ENCODE data around the gene WDR45B. TPM values are rescaled to one million over a fixed set of nuclear protein-coding genes. Genes with fewer than 3 reads are reported as not detected.

The WDR45B gene
- total RNA-seq, 1 experiment from 2014 or later: 62.5 TPM

DNA sequence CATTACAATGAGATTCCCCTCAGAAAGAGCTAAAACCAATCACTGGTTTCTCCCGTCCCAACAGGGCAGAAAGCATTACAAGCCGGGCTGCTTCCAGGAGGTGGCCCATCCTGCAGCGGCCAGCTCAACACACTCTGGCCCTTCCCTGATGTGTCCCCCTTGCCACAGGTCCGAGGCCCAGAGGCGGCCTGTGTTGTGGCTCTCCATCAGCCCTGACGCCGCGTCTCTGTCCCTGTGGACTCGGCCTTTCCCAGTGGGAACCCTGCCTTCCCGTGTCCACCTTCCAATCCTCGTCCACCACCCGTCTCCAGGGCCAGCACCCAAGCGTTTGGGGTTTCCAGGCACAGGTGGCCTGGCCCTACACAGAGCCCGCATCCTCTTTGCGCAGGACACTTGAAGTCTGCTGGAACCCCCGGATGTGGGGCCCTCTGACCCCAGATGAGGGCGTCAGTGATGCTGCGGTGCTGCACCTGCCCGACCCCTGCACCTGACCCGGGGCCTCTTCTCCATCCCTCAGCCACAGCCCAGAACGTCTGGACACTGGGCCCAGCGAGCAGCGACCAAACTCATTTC is 29.2 kb upstream of the WDR45B start:
- DNase-seq (ENCODE audit: low read depth): no peak

- DNase-seq (ENCODE audit: low read depth): no peak
These were observed 27.4 kb upstream of the WDR45B start for GRCh38 chr17:82675476-82676245.

- DNase-seq (ENCODE audit: low read depth): no peak
These were observed 26.6 kb upstream of the WDR45B start for GRCh38 chr17:82674656-82675475.

- no peak for DNase-seq (ENCODE audit: low read depth)
These were observed 22.6 kb upstream of the WDR45B start for GRCh38 chr17:82670661-82671450.

DNA sequence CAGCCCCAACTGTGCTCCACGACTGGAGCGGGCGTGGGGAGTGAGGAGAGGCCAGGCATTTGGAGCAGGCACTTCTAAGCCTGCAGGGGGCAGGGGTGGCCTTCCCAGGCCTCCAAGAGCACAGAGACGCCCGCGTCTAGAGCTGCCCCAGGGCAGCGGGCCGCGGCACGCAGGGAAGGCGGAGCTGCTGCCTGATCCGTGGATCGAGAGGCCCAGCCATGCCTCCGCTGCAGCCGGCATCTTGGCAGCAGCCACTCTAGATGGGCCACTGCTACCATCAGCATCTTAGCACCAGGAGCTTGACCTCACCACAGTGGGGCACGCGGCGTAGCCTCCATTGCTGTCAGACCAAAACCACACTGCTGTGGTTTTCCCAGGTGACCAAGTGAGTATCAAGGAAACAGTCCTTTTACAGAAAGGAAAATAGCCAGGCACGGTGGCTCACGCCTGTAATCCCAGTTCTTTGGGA is 20.4 kb upstream of the WDR45B start:
- DNase-seq (ENCODE audit: low read depth): peak; percentile 73

GRCh38 chr17:82668024-82668630 is 19.9 kb upstream of the WDR45B start:
- no peak for DNase-seq (ENCODE audit: low read depth)

DNA sequence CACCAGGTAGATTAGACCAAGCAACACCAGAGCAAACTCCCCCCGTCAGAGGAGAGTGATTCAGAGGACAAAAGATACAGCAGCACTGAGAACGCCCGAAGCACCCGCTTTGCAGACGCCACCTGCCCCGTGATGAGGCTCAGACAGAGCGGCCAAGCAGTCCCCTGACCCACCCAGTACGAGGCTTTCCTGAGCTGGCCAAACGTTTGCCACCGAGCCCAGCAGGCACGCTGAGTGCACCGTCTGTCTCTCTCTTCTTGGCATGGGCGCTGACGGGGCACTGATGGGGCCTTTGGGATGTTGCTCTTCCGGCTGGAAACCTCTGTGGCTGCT is 19.4 kb upstream of the WDR45B start:
- no peak for DNase-seq (ENCODE audit: low read depth)

DNA sequence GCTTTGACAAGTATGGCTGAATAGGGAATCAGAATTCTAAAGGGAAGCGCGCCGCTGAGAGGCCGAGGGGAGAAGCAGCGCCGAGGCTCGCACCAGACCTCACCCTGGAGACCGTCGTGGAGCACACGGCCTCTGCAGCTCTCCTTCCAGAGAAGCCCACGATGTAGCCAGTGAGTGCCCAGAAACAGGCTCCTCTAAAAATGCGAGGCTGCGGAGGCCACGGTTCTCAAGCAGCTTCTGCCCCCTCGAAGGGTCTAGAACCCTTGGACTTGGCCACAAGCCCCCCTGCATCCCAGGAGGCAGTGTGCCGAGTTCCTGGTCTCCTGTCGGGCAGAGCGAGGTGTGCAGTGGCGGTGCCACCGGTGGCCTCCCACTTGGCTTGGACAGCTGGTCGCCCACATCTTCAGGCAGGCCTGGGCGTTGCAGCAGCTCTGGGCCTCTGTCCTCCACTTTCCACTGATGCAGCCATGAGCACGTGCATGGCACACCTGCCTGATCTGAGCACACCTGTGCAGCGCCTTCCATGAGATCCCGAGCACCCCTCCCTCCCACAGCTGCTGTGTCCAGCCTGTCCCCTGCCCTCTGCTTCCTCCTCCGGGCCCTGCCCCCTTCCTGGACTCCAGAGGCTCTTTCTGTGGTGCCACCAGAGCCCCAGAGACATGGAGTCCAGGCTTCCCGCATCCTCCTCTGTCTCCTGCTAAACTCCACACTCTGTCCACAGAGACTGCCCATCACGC is 18.9 kb upstream of the WDR45B start:
- no peak for DNase-seq (ENCODE audit: low read depth)

GRCh38 chr17:82665891-82666290 is 17.6 kb upstream of the WDR45B start:
- no peak for DNase-seq (ENCODE audit: low read depth)

DNA sequence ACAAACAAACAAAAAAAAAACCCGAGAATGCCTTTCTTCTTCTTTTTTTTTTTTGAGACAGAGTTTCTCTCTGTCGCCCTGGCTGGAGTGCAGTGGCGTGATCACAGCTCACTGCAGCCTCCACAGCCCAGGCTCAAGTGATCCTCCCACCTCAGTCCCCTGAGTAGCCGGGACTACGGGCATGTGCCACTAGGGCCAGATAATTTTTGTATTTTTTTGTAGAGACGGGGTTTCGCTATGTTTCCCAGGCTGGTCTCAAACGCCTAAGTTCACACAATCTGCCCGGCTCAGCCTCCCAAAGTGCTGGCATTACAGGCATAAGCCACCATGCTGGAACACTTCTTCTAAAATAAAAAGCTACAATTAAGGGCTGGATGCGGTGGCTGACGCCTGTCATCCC is 17.0 kb upstream of the WDR45B start:
- DNase-seq (ENCODE audit: low read depth): no peak

DNA sequence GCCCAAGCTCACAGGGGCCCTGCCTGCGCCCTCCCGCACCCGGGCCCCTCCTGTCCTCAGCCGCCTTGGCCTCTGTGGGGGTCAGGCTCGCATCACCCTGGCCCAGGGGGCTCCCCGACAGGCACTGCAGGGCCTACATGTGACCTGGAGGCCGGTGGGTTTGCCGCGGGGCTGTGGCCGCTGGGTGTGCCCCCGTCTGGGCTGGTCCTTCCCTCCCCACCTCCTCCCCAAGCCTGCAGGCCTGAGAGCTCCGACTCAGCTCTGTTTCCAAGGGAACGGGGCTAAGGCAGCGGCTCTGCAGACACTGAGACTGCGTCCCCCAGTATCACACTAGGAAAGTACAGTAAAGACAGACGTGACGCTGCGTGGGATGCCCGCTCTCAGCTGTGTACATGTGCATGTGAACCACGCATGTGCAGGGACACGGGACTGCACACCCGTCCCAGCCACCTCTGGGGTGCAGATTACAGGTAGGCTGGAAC is 16.5 kb upstream of the WDR45B start:
- no peak for DNase-seq (ENCODE audit: low read depth)

DNA sequence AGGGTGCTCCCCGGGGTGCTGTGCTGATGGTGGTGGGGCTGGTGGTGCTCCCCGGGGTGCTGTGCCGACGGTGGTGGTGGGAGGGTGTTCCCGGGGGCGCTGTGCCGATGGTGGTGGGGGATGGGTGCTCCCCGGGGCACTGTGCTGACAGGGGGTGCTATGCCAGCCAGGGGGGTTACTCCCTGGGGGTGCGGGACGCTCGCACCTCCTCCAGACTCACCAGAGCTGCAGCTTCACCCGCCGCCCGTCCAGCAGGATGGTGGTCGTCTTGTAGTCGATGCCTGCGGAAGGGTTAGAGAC is 16.0 kb upstream of the WDR45B start:
- DNase-seq (ENCODE audit: low read depth): no peak

DNA sequence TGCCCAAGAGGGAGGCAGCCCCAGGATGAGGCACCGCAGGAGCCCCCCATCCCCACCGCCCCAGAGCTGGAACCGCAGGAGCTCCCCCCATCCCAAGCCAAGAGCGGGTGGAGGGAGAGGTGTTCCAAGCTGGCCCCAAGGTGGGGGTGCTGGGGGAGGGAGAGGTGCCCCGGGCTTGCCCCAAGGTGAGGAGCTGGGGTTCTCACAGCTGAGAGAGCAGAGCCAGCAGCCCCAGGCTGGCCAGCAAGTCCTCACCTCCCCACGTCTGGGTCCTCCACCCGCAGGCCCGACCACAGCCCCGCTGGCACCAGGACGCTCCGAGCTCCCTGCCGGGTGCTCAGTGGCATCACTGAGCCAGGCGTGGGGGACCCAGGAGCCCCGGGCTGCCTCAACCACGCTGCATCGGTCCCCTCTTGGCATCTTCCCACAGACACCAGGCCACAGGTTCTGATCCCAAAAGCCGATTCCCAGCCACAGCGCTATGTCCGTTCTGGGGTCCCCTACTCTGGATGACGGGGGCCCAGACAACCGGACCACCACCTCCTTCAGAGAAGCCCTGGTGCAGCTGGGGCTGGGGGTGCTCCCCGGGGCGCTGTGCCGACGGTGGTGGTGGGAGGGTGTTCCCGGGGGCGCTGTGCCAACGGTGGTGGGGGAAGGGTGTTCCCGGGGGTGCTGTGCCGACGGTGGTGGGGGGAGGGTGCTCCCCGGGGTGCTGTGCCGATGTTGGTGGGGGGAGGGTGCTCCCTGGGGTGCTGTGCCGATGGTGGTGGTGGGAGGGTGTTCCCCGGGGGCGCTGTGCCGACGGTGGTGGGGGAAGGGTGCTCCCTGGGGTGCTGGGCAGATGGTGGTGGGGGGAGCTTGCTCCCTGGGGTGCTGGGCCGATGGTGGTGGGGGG is 15.4 kb upstream of the WDR45B start:
- no peak for DNase-seq (ENCODE audit: low read depth)

GRCh38 chr17:82662711-82663261 is 14.5 kb upstream of the WDR45B start:
- no peak for DNase-seq (ENCODE audit: low read depth)

DNA sequence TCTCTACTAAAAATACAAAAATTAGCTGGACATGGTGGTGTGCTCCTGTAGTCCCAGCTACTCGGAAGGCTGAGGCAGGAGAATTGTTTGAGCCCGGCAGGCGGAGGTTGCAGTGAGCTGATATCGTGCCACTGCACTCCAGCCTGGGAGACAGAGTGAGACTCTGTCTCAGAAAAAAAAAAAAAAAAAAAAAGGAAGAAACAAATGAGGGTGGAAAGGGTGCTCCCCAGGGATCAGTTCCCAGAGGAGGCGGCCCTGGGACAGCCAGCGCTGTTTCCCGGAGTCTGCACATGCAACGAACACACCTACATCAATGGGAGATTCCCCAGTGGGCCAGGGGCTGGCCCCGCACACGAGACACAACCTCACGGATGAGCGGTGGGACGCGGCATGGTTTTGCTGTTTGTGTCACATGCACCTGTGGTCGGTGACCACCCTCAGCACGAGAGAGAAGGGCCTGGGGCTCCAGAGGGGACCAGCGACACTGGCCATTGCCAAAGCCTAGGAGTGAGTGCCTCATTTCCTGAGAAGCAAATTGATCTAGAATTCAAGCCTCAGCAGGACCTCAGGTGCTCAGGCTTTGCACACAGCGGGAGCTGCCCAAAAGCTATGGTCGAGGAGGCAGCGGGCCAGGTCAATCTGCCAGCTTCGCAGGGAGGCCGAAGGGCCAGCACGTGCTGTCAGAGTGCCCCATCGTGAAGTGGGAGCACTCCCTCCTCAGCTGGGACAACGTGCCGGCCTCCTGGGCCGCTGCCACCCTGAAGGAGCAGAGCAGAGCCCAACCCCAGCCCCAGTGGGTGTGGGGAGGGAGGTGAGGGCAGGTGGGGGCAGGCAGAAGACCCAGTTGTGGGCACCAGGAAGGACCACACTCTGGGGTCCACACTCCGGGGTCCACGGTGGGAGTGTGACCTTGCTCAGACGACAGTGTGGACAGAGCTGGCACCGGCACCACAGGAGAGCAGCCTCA is 13.8 kb upstream of the WDR45B start:
- DNase-seq (ENCODE audit: low read depth): no peak

- DNase-seq (ENCODE audit: low read depth): no peak
These were observed 11.6 kb upstream of the WDR45B start for GRCh38 chr17:82659886-82660285.

- no peak for DNase-seq (ENCODE audit: low read depth)
These were observed 10.7 kb upstream of the WDR45B start for GRCh38 chr17:82658796-82659452.

- no peak for DNase-seq (ENCODE audit: low read depth)
These were observed 10.1 kb upstream of the WDR45B start for GRCh38 chr17:82658331-82658730.
